GM23338 (cell line): ENCODE results near the gene OSBPL5. TPM values are rescaled to one million over a fixed set of nuclear protein-coding genes. Genes with fewer than 3 reads are reported as not detected.

ENCODE experiments used
- ATAC-seq: fragments of 200-7000 bp; cut with Tn5 transposase; 3 replicates; pipeline ENCODE4 v1.9.1; 2020
- DNase-seq: peaks from one replicate; pipeline ENCODE4 v3.0.0-alpha.2; 2015; ENCODE audit warnings: low spot score
- H2AFZ ChIP-seq: fragments of 200-600 bp; sonication (generic); 2 replicates; pipeline ENCODE4 v1.8.0; 2016; ENCODE audit warnings: antibody characterized with exemption, mild to moderate bottlenecking, moderate library complexity
- H3F3A ChIP-seq: fragments of 200-600 bp; sonication (generic); replicated peaks from 2 replicates; pipeline ENCODE4 v1.8.0; 2017; ENCODE audit warnings: antibody characterized with exemption, mixed run types, low read depth
- H3K27ac ChIP-seq: fragments of 200-600 bp; sonication (generic); 2 replicates; pipeline ENCODE4 v1.6.1; 2016; ENCODE audit warnings: low read depth
- H3K27me3 ChIP-seq: fragments of 200-600 bp; sonication (generic); 2 replicates; pipeline ENCODE4 v1.8.0; 2016; ENCODE audit warnings: mild to moderate bottlenecking, mixed run types, moderate library complexity; ENCODE audit not compliant: insufficient read depth
- H3K36me3 ChIP-seq: fragments of 200-600 bp; sonication (generic); 2 replicates; pipeline ENCODE4 v1.8.0; 2016; ENCODE audit warnings: mild to moderate bottlenecking; ENCODE audit not compliant: insufficient read depth
- H3K4me1 ChIP-seq: fragments of 200-600 bp; sonication (generic); 2 replicates; pipeline ENCODE4 v1.8.0; 2016; ENCODE audit warnings: mild to moderate bottlenecking, moderate library complexity; ENCODE audit not compliant: insufficient read depth
- H3K4me2 ChIP-seq: fragments of 200-600 bp; sonication (generic); 2 replicates; pipeline ENCODE4 v1.7.1; 2017; ENCODE audit warnings: mixed run types
- H3K4me3 ChIP-seq: fragments of 200-600 bp; sonication (generic); 2 replicates; pipeline ENCODE4 v1.6.1; 2016; ENCODE audit warnings: mixed run types
- H3K79me2 ChIP-seq: fragments of 200-600 bp; sonication (generic); replicated peaks from 2 replicates; pipeline ENCODE4 v1.8.0; 2017; ENCODE audit warnings: mild to moderate bottlenecking; ENCODE audit not compliant: insufficient read depth
- H3K9me2 ChIP-seq: fragments of 200-600 bp; sonication (generic); 2 replicates; pipeline ENCODE4 v1.8.0; 2017; ENCODE audit not compliant: insufficient read depth
- H4K20me1 ChIP-seq: fragments of 200-600 bp; sonication (generic); replicated peaks from 2 replicates; pipeline ENCODE4 v1.8.0; 2017; ENCODE audit warnings: mild to moderate bottlenecking; ENCODE audit not compliant: insufficient read depth
- H3K27ac Mint-ChIP-seq: 2 replicates; pipeline ENCODE4 v1.8.0; 2020; ENCODE audit warnings: inconsistent platforms, mild to moderate bottlenecking, moderate library complexity, mixed read lengths
- H3K27me3 Mint-ChIP-seq: 3 replicates; pipeline ENCODE4 v1.8.0; 2022; ENCODE audit warnings: low read depth, mild to moderate bottlenecking, moderate library complexity, mixed read lengths, inconsistent platforms; ENCODE audit not compliant: insufficient read depth, poor library complexity
- H3K36me3 Mint-ChIP-seq: 3 replicates; pipeline ENCODE4 v1.8.0; 2021; ENCODE audit warnings: low read depth, mild to moderate bottlenecking, inconsistent platforms, moderate library complexity, mixed read lengths
- H3K4me1 Mint-ChIP-seq: 3 replicates; pipeline ENCODE4 v1.8.0; 2020; ENCODE audit warnings: mild to moderate bottlenecking, inconsistent platforms, mixed read lengths
- H3K4me3 Mint-ChIP-seq: 3 replicates; pipeline ENCODE4 v1.8.0; 2021; ENCODE audit warnings: moderate library complexity, mild to moderate bottlenecking, inconsistent platforms, mixed read lengths
- H3K9me3 Mint-ChIP-seq: 3 replicates; pipeline ENCODE4 v1.8.0; 2020; ENCODE audit warnings: moderate library complexity, mild to moderate bottlenecking, inconsistent platforms, mixed read lengths
- CREB1 ChIP-seq: fragments of 250-450 bp; sonication (Bioruptor Pico); IDR thresholded peaks from 2 replicates; pipeline ENCODE4 v1.5.0; 2020; ENCODE audit warnings: low read depth, mild to moderate bottlenecking, moderate library complexity
- ETS1 ChIP-seq: IDR thresholded peaks from 2 replicates; pipeline ENCODE4 v1.6.1; 2016; ENCODE audit warnings: antibody characterized with exemption
- EZH2 ChIP-seq: fragments of 200-600 bp; sonication (generic); IDR thresholded peaks from one replicate; pipeline ENCODE4 v1.8.0; 2017; ENCODE audit warnings: antibody characterized with exemption, mild to moderate bottlenecking, low read depth; ENCODE audit not compliant: unreplicated experiment
- EZH2phosphoT487 ChIP-seq: fragments of 200-600 bp; sonication (generic); IDR thresholded peaks from one replicate; pipeline ENCODE4 v1.8.1; 2018; ENCODE audit warnings: antibody characterized with exemption; ENCODE audit not compliant: unreplicated experiment
- JUNB ChIP-seq: IDR thresholded peaks from one replicate; pipeline ENCODE4 v1.6.1; 2016; ENCODE audit warnings: antibody characterized with exemption; ENCODE audit not compliant: unreplicated experiment
- POLR2AphosphoS5 ChIP-seq: IDR thresholded peaks from 2 replicates; pipeline ENCODE4 v1.6.1; 2016; ENCODE audit warnings: antibody characterized with exemption, low read depth
- STAT1 ChIP-seq: IDR thresholded peaks from one replicate; pipeline ENCODE4 v1.6.1; 2016; ENCODE audit warnings: antibody characterized with exemption; ENCODE audit not compliant: unreplicated experiment
- ZNF331 ChIP-seq: fragments of 250-450 bp; sonication (Bioruptor Pico); IDR thresholded peaks from 2 replicates; pipeline ENCODE4 v1.5.0; 2020; ENCODE audit warnings: low read depth, mild to moderate bottlenecking, moderate library complexity
- ZNF462 ChIP-seq: fragments of 250-450 bp; sonication (Bioruptor Pico); IDR thresholded peaks from 2 replicates; pipeline ENCODE4 v1.5.0; 2020; ENCODE audit warnings: mild to moderate bottlenecking, moderate library complexity
- polyA plus RNA-seq: library from polyadenylated mRNA; unstranded; fragments of >200 nt; fragmentation: Nextera tagmentation; extraction: Ambion mirVana; gene quantifications from 2 replicates; pipeline ENCODE4 v1.2.1, GENCODE V29; 2016
- total RNA-seq: library from RNA; depleted of rRNA; stranded (reverse); fragments of >200 nt; shearing (Covaris generic); gene quantifications from 2 replicates; pipeline ENCODE4 v1.2.3, GENCODE V29; 2014
- TF ChIP-seq, protein P1 (sequence below): IDR thresholded peaks from one replicate; pipeline ENCODE4 v1.6.1; 2018; ENCODE audit warnings: antibody characterized with exemption; ENCODE audit not compliant: unreplicated experiment
- TF ChIP-seq, protein P2 (sequence below), 2 experiments: fragments of 200-600 bp in 1 of 2; sonication (generic) in 1 of 2; conservative IDR thresholded peaks; 2 replicates each; pipeline versions ENCODE4 v1.5.1 to v1.6.1; 2016 to 2017; ENCODE audit warnings: antibody characterized with exemption in 2 of 2, low read depth in 2 of 2, mild to moderate bottlenecking in 2 of 2, moderate library complexity in 1 of 2

OSBPL5 gene
- total and polyA plus RNA-seq, 2 experiments from 2014 or later, result 2.7 to 12.0 TPM

- Histone ChIP-seq H4K20me1 (no peaks in the 10 kb centered on the region), H3K4me3 (no peak overlapping the region), H3K79me2 (no peaks in the 10 kb centered on the region), H3K4me2 (no peak overlapping the region), H3F3A (no peaks in the 10 kb centered on the region), H3K4me1 (no peaks in the 10 kb centered on the region), H3K36me3 (no peaks in the 10 kb centered on the region), H3K27ac (no peak overlapping the region), H3K27me3 (no peaks in the 10 kb centered on the region), H3K9me2 (no peaks in the 10 kb centered on the region), H2AFZ (no peak overlapping the region)
- TF ChIP-seq STAT1 (no peak), POLR2AphosphoS5 (no peak), ZNF462 (CRISPR knock-in tag) (no peak), ZNF331 (CRISPR knock-in tag) (no peak), CREB1 (CRISPR knock-in tag) (no peak), EZH2 (no peak), JUNB (no peak), EZH2phosphoT487 (no peak), ETS1 (no peak)
- TF ChIP-seq, protein P1, sequence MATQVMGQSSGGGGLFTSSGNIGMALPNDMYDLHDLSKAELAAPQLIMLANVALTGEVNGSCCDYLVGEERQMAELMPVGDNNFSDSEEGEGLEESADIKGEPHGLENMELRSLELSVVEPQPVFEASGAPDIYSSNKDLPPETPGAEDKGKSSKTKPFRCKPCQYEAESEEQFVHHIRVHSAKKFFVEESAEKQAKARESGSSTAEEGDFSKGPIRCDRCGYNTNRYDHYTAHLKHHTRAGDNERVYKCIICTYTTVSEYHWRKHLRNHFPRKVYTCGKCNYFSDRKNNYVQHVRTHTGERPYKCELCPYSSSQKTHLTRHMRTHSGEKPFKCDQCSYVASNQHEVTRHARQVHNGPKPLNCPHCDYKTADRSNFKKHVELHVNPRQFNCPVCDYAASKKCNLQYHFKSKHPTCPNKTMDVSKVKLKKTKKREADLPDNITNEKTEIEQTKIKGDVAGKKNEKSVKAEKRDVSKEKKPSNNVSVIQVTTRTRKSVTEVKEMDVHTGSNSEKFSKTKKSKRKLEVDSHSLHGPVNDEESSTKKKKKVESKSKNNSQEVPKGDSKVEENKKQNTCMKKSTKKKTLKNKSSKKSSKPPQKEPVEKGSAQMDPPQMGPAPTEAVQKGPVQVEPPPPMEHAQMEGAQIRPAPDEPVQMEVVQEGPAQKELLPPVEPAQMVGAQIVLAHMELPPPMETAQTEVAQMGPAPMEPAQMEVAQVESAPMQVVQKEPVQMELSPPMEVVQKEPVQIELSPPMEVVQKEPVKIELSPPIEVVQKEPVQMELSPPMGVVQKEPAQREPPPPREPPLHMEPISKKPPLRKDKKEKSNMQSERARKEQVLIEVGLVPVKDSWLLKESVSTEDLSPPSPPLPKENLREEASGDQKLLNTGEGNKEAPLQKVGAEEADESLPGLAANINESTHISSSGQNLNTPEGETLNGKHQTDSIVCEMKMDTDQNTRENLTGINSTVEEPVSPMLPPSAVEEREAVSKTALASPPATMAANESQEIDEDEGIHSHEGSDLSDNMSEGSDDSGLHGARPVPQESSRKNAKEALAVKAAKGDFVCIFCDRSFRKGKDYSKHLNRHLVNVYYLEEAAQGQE, result no peak
- TF ChIP-seq, protein P2, sequence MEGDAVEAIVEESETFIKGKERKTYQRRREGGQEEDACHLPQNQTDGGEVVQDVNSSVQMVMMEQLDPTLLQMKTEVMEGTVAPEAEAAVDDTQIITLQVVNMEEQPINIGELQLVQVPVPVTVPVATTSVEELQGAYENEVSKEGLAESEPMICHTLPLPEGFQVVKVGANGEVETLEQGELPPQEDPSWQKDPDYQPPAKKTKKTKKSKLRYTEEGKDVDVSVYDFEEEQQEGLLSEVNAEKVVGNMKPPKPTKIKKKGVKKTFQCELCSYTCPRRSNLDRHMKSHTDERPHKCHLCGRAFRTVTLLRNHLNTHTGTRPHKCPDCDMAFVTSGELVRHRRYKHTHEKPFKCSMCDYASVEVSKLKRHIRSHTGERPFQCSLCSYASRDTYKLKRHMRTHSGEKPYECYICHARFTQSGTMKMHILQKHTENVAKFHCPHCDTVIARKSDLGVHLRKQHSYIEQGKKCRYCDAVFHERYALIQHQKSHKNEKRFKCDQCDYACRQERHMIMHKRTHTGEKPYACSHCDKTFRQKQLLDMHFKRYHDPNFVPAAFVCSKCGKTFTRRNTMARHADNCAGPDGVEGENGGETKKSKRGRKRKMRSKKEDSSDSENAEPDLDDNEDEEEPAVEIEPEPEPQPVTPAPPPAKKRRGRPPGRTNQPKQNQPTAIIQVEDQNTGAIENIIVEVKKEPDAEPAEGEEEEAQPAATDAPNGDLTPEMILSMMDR (conservative IDR thresholded peaks at IDR 0.05; ENCODE audit: low read depth in 2 of 2), result no peak
- no peak for DNase-seq
- no peaks in the 10 kb centered on the region for H3K9me3 Mint-ChIP-seq
- no peaks in the 10 kb centered on the region for H3K36me3 Mint-ChIP-seq
- H3K27ac Mint-ChIP-seq, result no peak overlapping the region
- peaks cover 10% of the 10 kb centered on the region for H3K4me1 Mint-ChIP-seq
- H3K27me3 Mint-ChIP-seq, result peaks cover 6% of the 10 kb centered on the region
- no peak for ATAC-seq
- no peak overlapping the region for H3K4me3 Mint-ChIP-seq
These were observed 60.9 kb downstream of the OSBPL5 start for GRCh38 chr11:3104051-3104714.
